DMS114 treated with DMSO at 0.1 percent for 48 hours (cell line): ENCODE results near the gene PSME2.
A peak's percentile ranks its signal among the peaks of the same experiment; 100 is the strongest.

Source experiments
- DNase-seq: peaks from one replicate; lab custom pipeline; 2025; ENCODE audit not compliant: unreplicated experiment; lab: John Stamatoyannopoulos, UW

The PSME2 gene

DNA sequence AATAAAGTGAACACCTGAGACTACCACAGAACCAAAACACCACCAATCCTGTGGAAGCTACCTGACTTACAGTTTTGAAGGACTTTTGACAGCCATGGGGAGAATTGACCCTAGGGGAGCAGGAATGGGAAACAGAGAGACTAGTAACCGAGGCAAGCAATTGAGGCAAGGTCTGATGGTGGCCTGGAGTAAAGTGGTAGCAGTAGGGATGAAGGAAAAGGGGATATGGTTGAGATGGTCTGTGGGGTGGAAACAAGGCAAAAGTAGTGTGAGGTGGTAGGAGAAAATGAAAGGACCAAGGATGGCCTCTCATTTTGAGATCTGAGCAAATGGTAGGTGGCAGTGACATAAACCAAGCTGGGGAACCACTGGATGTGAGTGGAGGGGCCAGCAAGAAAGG lies 10.4 kb upstream of the PSME2 start:
- no peak for DNase-seq

DNA sequence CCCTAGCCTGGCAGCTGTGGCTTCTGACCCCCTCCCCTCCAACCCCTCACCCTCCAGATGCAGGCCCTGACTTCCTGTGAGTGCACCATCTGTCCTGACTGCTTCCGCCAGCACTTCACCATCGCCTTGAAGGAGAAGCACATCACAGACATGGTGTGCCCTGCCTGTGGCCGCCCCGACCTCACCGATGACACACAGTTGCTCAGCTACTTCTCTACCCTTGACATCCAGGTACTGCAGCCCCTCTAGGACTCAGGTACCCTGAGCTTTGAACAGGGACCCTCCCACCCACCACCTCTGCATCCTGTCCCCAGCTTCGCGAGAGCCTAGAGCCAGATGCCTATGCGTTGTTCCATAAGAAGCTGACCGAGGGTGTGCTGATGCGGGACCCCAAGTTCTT lies 8.7 kb upstream of the PSME2 start:
- DNase-seq, result no peak

DNA sequence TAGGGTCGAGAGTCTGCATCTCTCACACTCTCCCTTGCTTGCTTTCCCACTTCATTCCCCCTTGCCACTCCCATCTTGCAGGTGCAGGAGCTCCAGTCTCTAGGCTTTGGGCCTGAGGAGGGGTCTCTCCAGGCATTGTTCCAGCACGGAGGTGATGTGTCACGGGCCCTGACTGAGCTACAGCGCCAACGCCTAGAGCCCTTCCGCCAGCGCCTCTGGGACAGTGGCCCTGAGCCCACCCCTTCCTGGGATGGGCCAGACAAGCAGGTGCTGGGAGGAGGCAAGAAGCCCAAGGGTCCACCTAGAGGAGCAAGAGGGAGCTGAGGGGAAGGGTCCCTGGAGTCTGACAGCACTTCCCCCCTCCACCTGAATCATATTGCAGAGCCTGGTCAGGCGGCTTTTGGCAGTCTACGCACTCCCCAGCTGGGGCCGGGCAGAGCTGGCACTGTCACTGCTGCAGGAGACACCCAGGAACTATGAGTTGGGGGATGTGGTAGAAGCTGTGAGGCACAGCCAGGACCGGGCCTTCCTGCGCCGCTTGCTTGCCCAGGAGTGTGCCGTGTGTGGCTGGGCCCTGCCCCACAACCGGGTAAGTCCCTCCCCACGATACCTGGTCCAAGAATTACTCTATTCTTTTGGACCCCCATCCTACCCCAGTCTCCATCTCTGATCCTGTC lies 5.1 kb upstream of the PSME2 start:
- DNase-seq, result no peak

GRCh38 chr14:24150993-24151392 lies 4.6 kb upstream of the PSME2 start:
- DNase-seq, result no peak

DNA sequence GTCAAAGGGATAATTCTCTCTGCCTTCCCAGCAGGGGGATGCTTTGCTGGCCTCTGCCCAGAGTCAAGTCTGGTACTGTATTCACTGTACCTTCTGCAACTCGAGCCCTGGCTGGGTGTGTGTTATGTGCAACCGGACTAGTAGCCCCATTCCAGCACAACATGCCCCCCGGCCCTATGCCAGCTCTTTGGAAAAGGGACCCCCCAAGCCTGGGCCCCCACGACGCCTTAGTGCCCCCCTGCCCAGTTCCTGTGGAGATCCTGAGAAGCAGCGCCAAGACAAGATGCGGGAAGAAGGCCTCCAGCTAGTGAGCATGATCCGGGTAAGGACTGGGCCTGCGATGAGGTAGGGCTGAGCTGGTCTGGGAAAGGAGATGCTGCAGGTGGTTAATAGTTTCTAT lies 4.2 kb upstream of the PSME2 start:
- DNase-seq, result no peak

GRCh38 chr14:24150061-24150460 lies 3.7 kb upstream of the PSME2 start:
- no peak for DNase-seq

DNA sequence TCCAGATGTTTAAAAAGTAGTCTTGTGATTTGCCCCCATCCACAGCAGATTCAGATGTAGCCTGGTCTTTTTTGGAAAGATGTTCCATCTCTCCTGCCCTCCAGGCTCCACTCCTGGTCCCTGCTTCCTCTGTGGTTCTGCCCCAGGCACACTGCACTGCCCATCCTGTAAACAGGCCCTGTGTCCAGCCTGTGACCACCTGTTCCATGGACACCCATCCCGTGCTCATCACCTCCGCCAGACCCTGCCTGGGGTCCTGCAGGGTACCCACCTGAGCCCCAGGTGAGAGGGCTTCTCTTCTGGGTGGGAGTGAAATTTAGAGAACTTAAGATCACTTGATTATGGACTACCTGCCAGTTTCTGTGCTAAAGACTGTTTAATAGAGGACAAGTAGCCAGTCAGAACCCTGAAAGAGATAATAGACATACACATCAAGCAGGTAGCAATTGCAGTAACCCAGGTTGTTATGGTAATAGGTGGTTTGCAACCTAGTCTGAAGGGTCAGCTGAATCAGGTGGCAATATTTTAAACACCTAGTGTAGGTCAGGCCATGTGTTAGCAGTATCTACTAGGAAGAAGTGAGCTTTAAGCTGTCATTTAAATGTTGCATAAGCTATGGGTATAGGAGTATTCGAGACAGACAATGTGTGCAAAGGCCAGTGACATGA lies 3.0 kb upstream of the PSME2 start:
- no peak for DNase-seq

DNA sequence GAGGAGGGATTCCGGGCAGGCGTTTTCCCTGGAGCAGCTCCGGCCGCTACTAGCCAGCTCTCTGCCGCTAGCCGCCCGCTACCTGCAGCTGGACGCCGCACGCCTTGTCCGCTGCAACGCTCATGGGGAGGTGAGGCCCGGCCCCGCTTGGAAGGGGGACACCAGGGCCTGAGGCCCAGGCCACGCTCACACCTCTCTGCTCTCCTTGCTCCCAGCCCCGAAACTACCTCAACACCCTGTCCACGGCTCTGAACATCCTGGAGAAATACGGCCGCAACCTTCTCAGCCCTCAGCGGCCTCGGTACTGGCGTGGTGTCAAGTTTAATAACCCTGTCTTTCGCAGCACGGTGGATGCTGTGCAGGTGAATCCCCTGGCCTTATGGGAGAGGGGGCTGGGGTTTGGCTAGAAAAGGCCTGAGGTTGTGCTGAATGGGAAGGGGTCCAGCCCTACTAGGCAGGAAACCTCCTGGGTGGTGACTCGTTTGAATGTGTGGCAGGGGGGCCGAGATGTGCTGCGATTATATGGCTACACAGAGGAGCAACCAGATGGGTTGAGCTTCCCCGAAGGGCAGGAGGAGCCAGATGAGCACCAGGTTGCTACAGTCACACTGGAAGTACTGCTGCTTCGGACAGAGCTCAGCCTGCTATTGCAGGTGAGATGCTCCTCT lies 1.5 kb upstream of the PSME2 start:
- DNase-seq, result no peak

DNA sequence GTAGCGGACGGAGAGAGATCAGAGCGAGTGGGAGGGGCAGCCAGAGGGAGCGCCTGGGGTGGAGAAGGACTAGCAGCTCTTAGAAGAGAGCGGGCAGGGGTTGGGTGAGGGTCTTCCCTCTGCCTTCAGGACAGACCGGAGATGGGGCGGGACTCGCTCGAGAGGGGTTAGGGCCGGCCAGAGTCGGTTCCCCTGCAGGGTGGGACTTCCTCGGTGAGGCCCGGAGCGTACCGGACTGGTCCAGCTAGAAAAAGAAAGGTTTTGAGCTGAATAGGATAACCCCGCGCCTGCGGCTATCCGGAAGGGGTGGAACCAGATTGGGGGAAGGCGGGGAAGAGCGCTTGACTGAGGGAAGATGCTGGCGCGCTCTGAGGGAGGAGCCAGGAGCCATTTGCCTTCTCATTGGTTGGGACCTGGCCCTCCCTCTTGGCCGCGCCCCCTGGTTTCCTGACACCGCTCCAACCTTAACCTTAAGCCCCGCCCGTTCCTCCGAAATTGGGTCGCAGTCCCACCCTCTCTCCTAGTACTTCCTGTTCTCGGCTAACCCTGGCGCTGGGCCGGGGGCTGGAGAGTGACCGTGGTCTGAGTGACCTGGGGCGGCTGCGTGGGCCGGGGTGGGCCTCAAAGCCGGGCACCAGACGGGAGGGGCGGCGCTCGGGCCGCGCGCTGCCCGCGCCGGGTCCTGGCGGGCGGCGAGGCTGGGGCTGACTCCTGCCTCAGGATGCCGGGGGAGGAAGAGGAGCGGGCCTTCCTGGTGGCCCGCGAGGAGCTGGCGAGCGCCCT lies 759 bp upstream of the PSME2 start, which contains the start of gene RNF31:
TSS of gene RNF31 (plus strand) at position 521 of the 783 bp plus-strand sequence. CDS start at position 722, 201 bp downstream.
- peak; percentile 93 for DNase-seq

GRCh38 chr14:24145690-24146452 lies 539 bp downstream of the PSME2 start:
- no peak for DNase-seq

GRCh38 chr14:24145219-24145618 lies 1.2 kb downstream of the PSME2 start:
- no peak for DNase-seq

- no peak for DNase-seq
Observed at GRCh38 chr14:24144451-24144850, 2.0 kb downstream of the PSME2 start.

GRCh38 chr14:24143511-24143910 lies 2.9 kb downstream of the PSME2 start:
- no peak for DNase-seq

DNA sequence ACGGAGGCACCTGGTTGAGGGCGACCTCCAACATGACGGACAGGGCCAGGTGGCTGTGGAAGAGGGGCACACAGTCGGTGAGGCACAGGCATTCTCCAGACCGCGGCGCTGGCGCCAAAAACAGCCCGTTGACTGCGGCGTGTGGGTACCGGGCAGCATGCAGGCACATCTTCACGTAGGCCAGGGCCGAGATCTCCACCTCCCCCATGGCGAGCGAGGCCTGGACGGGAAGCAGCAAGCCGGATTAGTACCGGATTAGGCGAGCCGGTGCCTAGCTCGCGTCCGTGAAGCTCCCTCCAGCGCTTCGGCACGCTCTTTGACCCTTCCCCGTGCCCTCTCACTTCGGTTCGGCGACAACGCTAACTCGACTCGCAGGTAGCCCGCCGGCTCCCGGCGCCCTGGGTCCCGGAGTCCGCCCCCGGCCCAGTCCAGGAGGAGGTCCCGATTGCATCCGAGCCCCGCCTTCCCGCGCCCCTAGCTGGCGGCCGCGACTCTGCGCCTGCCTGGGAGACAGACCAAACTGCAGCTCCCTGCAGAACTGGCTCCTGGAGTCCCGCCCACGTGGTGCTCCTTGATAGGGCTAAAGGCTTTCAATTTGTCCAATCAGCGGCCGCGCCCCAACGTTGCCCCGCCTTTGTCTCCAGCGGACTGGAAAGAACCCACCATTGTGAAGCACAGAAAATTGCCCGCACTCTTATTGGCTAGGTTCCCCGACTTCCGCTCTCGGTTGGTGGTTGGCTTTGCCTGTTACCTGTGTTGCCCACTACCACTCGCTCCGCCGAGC lies 5.1 kb downstream of the PSME2 start, which contains the start of gene EMC9:
TSS of gene EMC9 (minus strand) at position 495 of the 784 bp plus-strand sequence. CDS start at position 208, 287 bp downstream.
- DNase-seq, result peak; percentile 98

GRCh38 chr14:24139272-24139934 lies 7.0 kb downstream of the PSME2 start:
- no peak for DNase-seq

DNA sequence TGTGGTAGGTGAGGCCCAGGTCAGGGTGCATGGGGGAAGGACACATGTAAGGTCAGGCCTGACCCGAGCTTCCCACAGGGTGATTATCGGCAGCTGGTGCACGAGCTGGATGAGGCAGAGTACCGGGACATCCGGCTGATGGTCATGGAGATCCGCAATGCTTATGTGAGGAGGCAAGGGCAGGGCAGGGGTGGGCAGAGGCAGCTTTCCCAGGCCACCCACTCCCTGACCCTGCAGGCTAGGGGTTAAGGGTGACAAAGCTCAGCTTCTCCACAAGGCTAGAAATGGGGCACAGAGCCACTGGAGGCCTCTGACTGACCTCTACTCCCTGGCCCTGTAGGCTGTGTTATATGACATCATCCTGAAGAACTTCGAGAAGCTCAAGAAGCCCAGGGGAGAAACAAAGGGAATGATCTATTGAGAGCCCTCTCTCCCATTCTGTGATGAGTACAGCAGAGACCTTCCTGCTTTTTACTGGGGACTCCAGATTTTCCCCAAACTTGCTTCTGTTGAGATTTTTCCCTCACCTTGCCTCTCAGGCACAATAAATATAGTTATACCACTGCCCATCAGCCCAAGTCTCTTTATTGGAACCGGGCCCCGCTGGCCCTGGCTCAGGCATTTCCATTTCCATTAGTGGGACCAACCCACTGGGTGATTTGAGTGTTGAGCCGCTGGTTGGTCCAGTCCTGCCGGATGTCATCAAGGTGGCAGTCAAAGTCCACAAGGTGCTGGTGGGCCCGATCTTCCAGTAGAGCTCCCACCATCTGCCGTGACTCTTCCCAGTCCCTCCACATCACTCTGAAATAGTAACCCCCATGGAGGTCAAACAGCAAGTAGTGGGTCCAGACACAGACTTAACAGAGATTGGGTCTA lies 7.8 kb downstream of the PSME2 start:
- DNase-seq, result no peak

DNA sequence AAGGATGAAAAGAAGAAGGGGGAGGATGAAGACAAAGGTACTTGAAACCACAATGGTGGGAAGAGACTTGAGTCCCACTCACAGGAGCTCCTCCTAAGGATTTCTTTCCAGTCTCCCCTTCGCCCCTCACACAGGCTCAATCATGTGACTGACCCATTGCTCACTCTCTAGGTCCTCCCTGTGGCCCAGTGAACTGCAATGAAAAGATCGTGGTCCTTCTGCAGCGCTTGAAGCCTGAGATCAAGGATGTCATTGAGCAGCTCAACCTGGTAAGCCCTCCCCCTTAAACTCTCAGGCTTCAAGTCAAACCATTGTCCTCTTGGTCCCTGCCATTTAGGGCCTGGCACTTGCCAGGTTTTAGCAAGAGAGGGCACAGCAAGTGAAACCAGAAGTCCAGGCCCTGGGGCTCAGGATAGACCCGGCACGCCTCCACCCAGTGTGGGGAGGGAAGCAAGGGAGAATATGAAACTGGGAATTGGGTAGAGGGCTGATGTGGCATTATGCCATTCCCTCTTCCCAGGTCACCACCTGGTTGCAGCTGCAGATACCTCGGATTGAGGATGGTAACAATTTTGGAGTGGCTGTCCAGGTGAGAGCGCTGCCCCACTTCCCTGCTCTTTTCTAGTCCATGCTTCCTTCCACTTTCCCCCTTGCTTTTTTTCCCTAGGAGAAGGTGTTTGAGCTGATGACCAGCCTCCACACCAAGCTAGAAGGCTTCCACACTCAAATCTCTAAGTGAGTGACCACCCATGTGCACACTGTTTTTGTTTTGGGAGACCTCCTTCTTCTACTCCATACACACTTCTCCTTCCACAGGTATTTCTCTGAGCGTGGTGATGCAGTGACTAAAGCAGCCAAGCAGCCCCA lies 8.6 kb downstream of the PSME2 start:
- no peak for DNase-seq
